Urinary bladder (tissue), 4 donors: Measurements from ENCODE around the gene SIGLEC11. TPM values are rescaled to one million over a fixed set of nuclear protein-coding genes. Genes with fewer than 3 reads are reported as not detected.

Experiments
- DNase-seq: peaks from one replicate; pipeline ENCODE4 v3.0.0-alpha.2; 2015; ENCODE audit errors: extremely low spot score
- H3K27ac ChIP-seq: one replicate; pipeline ENCODE4 v1.5.1; 2013; ENCODE audit warnings: low read depth, mild to moderate bottlenecking, moderate library complexity
- H3K36me3 ChIP-seq: one replicate; pipeline ENCODE4 v1.6.1; 2013; ENCODE audit warnings: mild to moderate bottlenecking, moderate library complexity; ENCODE audit not compliant: insufficient read depth
- H3K4me1 ChIP-seq: one replicate; pipeline ENCODE4 v1.6.1; 2013; ENCODE audit warnings: mild to moderate bottlenecking, moderate library complexity; ENCODE audit not compliant: insufficient read depth
- H3K4me3 ChIP-seq: one replicate; pipeline ENCODE4 v1.5.1; 2013; ENCODE audit warnings: low read depth, low read length
- WGBS: extraction: QIAGEN DNeasy Blood & Tissue Kit; methylation state at CpG from one replicate; pipeline ENCODE4 v1.1.7; 2013; 5-methylcytosine and 5-hydroxymethylcytosine counted together
- polyA plus RNA-seq: library from polyadenylated mRNA; stranded (reverse); fragments of 200-250 nt; gene quantifications from one replicate; pipeline ENCODE4 v1.2.3, GENCODE V29; 2013
- total RNA-seq: library from RNA; depleted of rRNA; stranded (reverse); fragments of >200 nt; gene quantifications from one replicate; pipeline ENCODE4 v1.2.3, GENCODE V29; 2014
- donor health status: healthy with polysubstance abuse.
- donor health status: healthy.

SIGLEC11 gene
- total and polyA plus RNA-seq, 2 donors = 0.56 to 1.7 TPM

DNA sequence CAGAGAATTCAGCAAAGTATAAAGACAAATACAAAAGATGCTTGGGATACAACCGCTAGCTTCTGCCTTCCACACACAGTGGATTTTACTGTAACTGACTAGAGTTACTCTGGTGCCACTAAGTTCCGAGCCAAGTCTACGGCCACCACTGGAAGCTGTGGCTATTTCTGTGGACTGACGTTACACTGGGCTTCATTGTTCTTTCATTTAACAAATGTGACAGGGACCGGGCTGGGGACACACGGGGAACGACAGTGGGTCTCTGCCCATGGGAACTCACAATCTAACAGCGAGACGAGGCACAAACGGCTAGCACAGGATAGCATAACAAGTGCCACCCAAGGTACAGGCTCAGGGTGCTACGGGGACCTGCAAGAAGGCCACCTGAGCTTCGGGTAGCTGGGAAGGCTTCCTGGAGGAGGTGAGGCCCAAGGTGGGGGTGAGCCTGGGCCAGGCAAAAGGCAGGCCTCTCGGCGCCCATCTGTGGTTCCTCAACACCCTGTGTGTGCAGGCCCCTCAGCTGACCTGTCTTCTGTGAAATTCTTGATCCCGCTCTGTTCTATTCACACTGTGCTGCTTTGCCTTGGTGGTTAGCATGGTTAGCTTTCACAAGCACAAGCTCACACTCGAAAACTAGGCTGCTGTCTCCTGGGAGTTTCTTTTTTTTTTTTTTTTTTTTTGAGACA is 54.0 kb downstream of the SIGLEC11 start:
- no peak overlapping the region for H3K27ac ChIP-seq
- H3K4me1 ChIP-seq = no peaks in the 10 kb centered on the region
- 89% methylated on average over 16 of the region's 16 CpGs for WGBS
- H3K36me3 ChIP-seq = no peaks in the 10 kb centered on the region
- no peak overlapping the region for H3K4me3 ChIP-seq
- no peak for DNase-seq

DNA sequence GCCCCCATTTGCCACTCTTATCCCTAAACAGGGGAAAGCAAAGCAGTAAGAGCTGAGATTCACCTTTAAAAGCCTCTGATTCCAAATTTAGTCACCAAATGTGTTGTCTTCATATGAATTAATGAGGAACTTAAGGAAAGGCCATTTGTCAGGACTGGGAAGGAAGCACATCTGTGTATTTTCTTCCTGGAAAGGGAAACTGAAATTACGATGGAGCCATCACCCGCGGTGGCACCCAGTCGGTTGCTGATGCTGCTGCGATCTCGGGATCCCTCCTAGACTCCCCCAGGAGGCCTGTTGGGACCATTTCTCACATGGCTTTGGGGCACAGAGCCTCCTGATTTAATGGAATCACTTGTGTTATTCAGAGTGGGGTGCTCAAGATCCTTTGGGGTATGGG is 56.8 kb downstream of the SIGLEC11 start:
- H3K36me3 ChIP-seq = no peaks in the 10 kb centered on the region
- no peaks in the 10 kb centered on the region for H3K4me1 ChIP-seq
- no peak overlapping the region for H3K4me3 ChIP-seq
- no peak overlapping the region for H3K27ac ChIP-seq
- WGBS = 64% methylated on average over 6 of the region's 6 CpGs
- DNase-seq = no peak

Other genes with a start within 250 kb of the SIGLEC11 start
- gene TSKS, start 197.9 kb downstream of the SIGLEC11 start, total RNA-seq = 0.26 TPM
- gene TSKS, start 197.9 kb downstream of the SIGLEC11 start, polyA plus RNA-seq = 1.2 TPM
- 37.3 TPM for gene AP2A1, start 194.2 kb downstream of the SIGLEC11 start, total RNA-seq
- gene AP2A1, start 194.2 kb downstream of the SIGLEC11 start, polyA plus RNA-seq = 95.4 TPM
- gene FUZ, start 147.9 kb downstream of the SIGLEC11 start, total RNA-seq = 13.3 TPM
- gene FUZ, start 147.9 kb downstream of the SIGLEC11 start, polyA plus RNA-seq = 29.0 TPM
- 16.7 TPM for gene MED25, start 142.9 kb downstream of the SIGLEC11 start, total RNA-seq
- 42.9 TPM for gene MED25, start 142.9 kb downstream of the SIGLEC11 start, polyA plus RNA-seq
- gene PTOV1, start 110.0 kb downstream of the SIGLEC11 start, total RNA-seq = 46.1 TPM
- 121 TPM for gene PTOV1, start 110.0 kb downstream of the SIGLEC11 start, polyA plus RNA-seq
- 28.4 TPM for gene PNKP, start 93.6 kb downstream of the SIGLEC11 start, total RNA-seq
- 31.4 TPM for gene PNKP, start 93.6 kb downstream of the SIGLEC11 start, polyA plus RNA-seq
- gene AKT1S1, start 83.8 kb downstream of the SIGLEC11 start, total RNA-seq = 4.7 TPM
- 55.0 TPM for gene AKT1S1, start 83.8 kb downstream of the SIGLEC11 start, polyA plus RNA-seq
- gene TBC1D17, start 83.5 kb downstream of the SIGLEC11 start, total RNA-seq = 8.5 TPM
- gene TBC1D17, start 83.5 kb downstream of the SIGLEC11 start, polyA plus RNA-seq = 74.6 TPM
- 0.58 TPM for gene IL4I1, start 64.3 kb downstream of the SIGLEC11 start, total RNA-seq
- gene IL4I1, start 64.3 kb downstream of the SIGLEC11 start, polyA plus RNA-seq = 1.4 TPM
- gene ATF5, start 32.0 kb downstream of the SIGLEC11 start, total RNA-seq = 2.4 TPM
- 35.4 TPM for gene ATF5, start 32.0 kb downstream of the SIGLEC11 start, polyA plus RNA-seq
- gene NUP62, start 31.7 kb downstream of the SIGLEC11 start, total RNA-seq = 22.7 TPM
- 40.5 TPM for gene NUP62, start 31.7 kb downstream of the SIGLEC11 start, polyA plus RNA-seq
- gene VRK3, start 64.2 kb upstream of the SIGLEC11 start, total RNA-seq = 17.8 TPM
- 24.4 TPM for gene VRK3, start 64.2 kb upstream of the SIGLEC11 start, polyA plus RNA-seq
- gene ZNF473, start 64.8 kb upstream of the SIGLEC11 start, total RNA-seq = 7.7 TPM
- gene ZNF473, start 64.8 kb upstream of the SIGLEC11 start, polyA plus RNA-seq = 4.8 TPM
- not detected for gene IZUMO2, start 202.1 kb upstream of the SIGLEC11 start, total RNA-seq
- gene IZUMO2, start 202.1 kb upstream of the SIGLEC11 start, polyA plus RNA-seq = not detected
- 15.5 TPM for gene MYH14, start 242.4 kb upstream of the SIGLEC11 start, total RNA-seq
- 7.0 TPM for gene MYH14, start 242.4 kb upstream of the SIGLEC11 start, polyA plus RNA-seq